NCI-H345 (cell line): Measurements from ENCODE around the gene TCF15.

ENCODE experiments used
- DNase-seq: peaks from one replicate; lab custom pipeline; 2025; lab: John Stamatoyannopoulos, UW

TCF15 gene

GRCh38 chr20:610130-611046, at the start of gene TCF15:
TCF15 (minus strand) TSS chr20:610309; CDS start chr20:610237, 72 bp downstream.
- DNase-seq, result no peak

GRCh38 chr20:658731-659291, 48.7 kb upstream of the TCF15 start:
- DNase-seq, result no peak

GRCh38 chr20:658202-658601, 48.1 kb upstream of the TCF15 start:
- no peak for DNase-seq

GRCh38 chr20:655726-656624, 45.9 kb upstream of the TCF15 start:
- no peak for DNase-seq

- DNase-seq, result no peak
Observed at GRCh38 chr20:654417-654750, 44.3 kb upstream of the TCF15 start.

GRCh38 chr20:653590-654416, 43.7 kb upstream of the TCF15 start:
- no peak for DNase-seq

GRCh38 chr20:653110-653589, 43.0 kb upstream of the TCF15 start, which contains the start of gene SRXN1:
SRXN1 (minus strand) TSS chr20:653200; CDS start chr20:653185, 15 bp downstream.
- DNase-seq, result peak; percentile 64

- DNase-seq, result no peak
Observed at GRCh38 chr20:652615-653109, 42.6 kb upstream of the TCF15 start.

- DNase-seq, result no peak
Observed at GRCh38 chr20:651713-652614, 41.9 kb upstream of the TCF15 start.

GRCh38 chr20:650954-651353, 40.8 kb upstream of the TCF15 start:
- no peak for DNase-seq

- DNase-seq, result no peak
Observed at GRCh38 chr20:650281-650680, 40.2 kb upstream of the TCF15 start.

- no peak for DNase-seq
Observed at GRCh38 chr20:647479-648019, 37.4 kb upstream of the TCF15 start.

- no peak for DNase-seq
Observed at GRCh38 chr20:646868-647233, 36.7 kb upstream of the TCF15 start.

GRCh38 chr20:646107-646867, 36.2 kb upstream of the TCF15 start:
- no peak for DNase-seq

- DNase-seq, result peak; percentile 72
Observed at GRCh38 chr20:645318-646106, 35.4 kb upstream of the TCF15 start.

- DNase-seq, result no peak
Observed at GRCh38 chr20:644692-645317, 34.7 kb upstream of the TCF15 start.

GRCh38 chr20:642398-643174, 32.5 kb upstream of the TCF15 start:
- DNase-seq, result no peak
